GM12878 (cell line): ENCODE results near the gene TTLL11. TPM values are rescaled to one million over a fixed set of nuclear protein-coding genes. Genes with fewer than 3 reads are reported as not detected.
A peak's percentile ranks its signal among the peaks of the same experiment; 100 is the strongest.

Experiments used
- ATAC-seq: fragments of 200-7000 bp; cut with Tn5 transposase; 3 replicates; pipeline ENCODE4 v1.9.1; 2020; ENCODE audit warnings: mild to moderate bottlenecking, moderate library complexity
- BruUV-seq: library from RNA; stranded (reverse); fragments of 400-500 nt; replicated peaks from 2 replicates; lab custom pipeline; 2021; lab: Mats Ljungman, UMichigan
- CTCF ChIA-PET: fragments of 300-600 bp; sonication (Branson Sonifier 250); formaldehyde crosslinking; extraction: SDS; loops from one replicate; lab custom pipeline; 2021; ENCODE audit warnings: inconsistent platforms; lab: Yijun Ruan, JAX
- POLR2A ChIA-PET: fragments of 350-600 bp; formaldehyde crosslinking; extraction: SDS; loops from one replicate; lab custom pipeline; 2021; ENCODE audit warnings: inconsistent platforms; lab: Charles Lee
- RAD21 ChIA-PET: fragments of 300-600 bp; sonication (Branson Sonifier 250); formaldehyde crosslinking; loops from one replicate; lab custom pipeline; 2023; ENCODE audit warnings: antibody characterized with exemption; ENCODE audit not compliant: unreplicated experiment; lab: Charles Lee
- SMC1A ChIA-PET: fragments of 300-600 bp; sonication (Branson Sonifier 250); formaldehyde crosslinking; loops from one replicate; lab custom pipeline; 2023; ENCODE audit not compliant: unreplicated experiment, uncharacterized antibody; lab: Charles Lee
- DNase-seq: peaks from one replicate; pipeline ENCODE4 v3.0.0-alpha.2; 2011; ENCODE audit warnings: low read depth, low spot score
- FAIRE-seq: peaks from 3 replicates; lab custom pipeline; 2011; peaks lifted over from hg19 to GRCh38; lab: Jason Lieb, UNC
- H2AFZ ChIP-seq: 2 replicates; pipeline ENCODE4 v1.6.0; 2011; ENCODE audit warnings: low read depth, low read length, control low read depth; ENCODE audit not compliant: control insufficient read depth
- H3K27ac ChIP-seq: 2 replicates; pipeline ENCODE4 v1.5.1; 2011; ENCODE audit warnings: control low read depth; ENCODE audit not compliant: control insufficient read depth, insufficient read depth
- H3K27me3 ChIP-seq, 2 experiments: replicated peaks in 1 of 2; 2 replicates each; pipeline versions ENCODE4 v1.6.0 to v1.6.1; 2011; ENCODE audit warnings: low read length in 1 of 2; ENCODE audit not compliant: control insufficient read depth in 2 of 2, insufficient read depth in 2 of 2
- H3K36me3 ChIP-seq, 2 experiments: 2 replicates each; pipeline ENCODE4 v1.5.1; 2011; ENCODE audit warnings: low read length in 1 of 2; ENCODE audit not compliant: control insufficient read depth in 2 of 2, insufficient read depth in 2 of 2
- H3K4me1 ChIP-seq: 2 replicates; pipeline ENCODE4 v1.6.1; 2011; ENCODE audit warnings: mild to moderate bottlenecking, low read length, moderate library complexity, mixed read lengths; ENCODE audit not compliant: control insufficient read depth, insufficient read depth
- H3K4me2 ChIP-seq: 2 replicates; pipeline ENCODE4 v1.6.0; 2011; ENCODE audit warnings: control low read depth; ENCODE audit not compliant: control insufficient read depth, insufficient read depth
- H3K4me3 ChIP-seq: fragments of 200-600 bp; sonication (generic); 2 replicates; pipeline ENCODE4 v1.5.1; 2016
- H3K79me2 ChIP-seq: 2 replicates; pipeline ENCODE4 v1.6.0; 2011; ENCODE audit warnings: low read length; ENCODE audit not compliant: control insufficient read depth, insufficient read depth
- H3K9ac ChIP-seq: 2 replicates; pipeline ENCODE4 v1.8.0; 2011; ENCODE audit warnings: low read length, control low read depth, mixed read lengths; ENCODE audit not compliant: control insufficient read depth, insufficient read depth
- H3K9me3 ChIP-seq: replicated peaks from 3 replicates; pipeline ENCODE4 v1.5.1; 2011; ENCODE audit warnings: mild to moderate bottlenecking, low read length; ENCODE audit not compliant: control insufficient read depth, insufficient read depth
- H4K20me1 ChIP-seq: 2 replicates; pipeline ENCODE4 v1.6.0; 2011; ENCODE audit not compliant: control insufficient read depth, insufficient read depth
- MTA2 ChIP-seq: fragments of 450-650 bp; IDR thresholded peaks from 2 replicates; pipeline ENCODE4 v1.6.1; 2016; ENCODE audit warnings: low read depth, mild to moderate bottlenecking, moderate library complexity
- TBL1XR1 ChIP-seq: IDR thresholded peaks from 2 replicates; pipeline ENCODE4 v1.6.1; 2012; ENCODE audit warnings: low read depth, low read length, improper control_type of control experiment
- WGBS: methylation state at CpG from one replicate; pipeline ENCODE4 v1.1.6; 2016; ENCODE audit warnings: low lambda C conversion rate; ENCODE audit not compliant: insufficient replicate concordance, insufficient coverage; ENCODE audit errors: missing lambda C conversion rate; 5-methylcytosine and 5-hydroxymethylcytosine counted together
- in situ Hi-C: fragments of 300-500 bp; cut with MboI; formaldehyde crosslinking; loops from 9 replicates; pipeline ENCODE4 v1.14.3; 2018; ENCODE audit warnings: mixed read lengths
- intact Hi-C: fragments of 100-400 bp; cut with micrococcal nuclease; formaldehyde crosslinking; loops from one replicate; pipeline ENCODE4 v1.14.2; 2022; ENCODE audit not compliant: unreplicated experiment
- polyA plus RNA-seq, 11 experiments: library from polyadenylated mRNA; depleted of rRNA in 4 of 11; unstranded in 6 of 11; stranded (reverse) in 5 of 11; fragments of >200 nt; fragmentation: Nextera tagmentation in 4 of 11; fragmentation: Illumina TruSeq in 1 of 11; extraction: Ambion mirVana in 4 of 11; extraction: Trizol in 1 of 11; gene quantifications; 1 replicate in 1 of 11; 2 replicates in 10 of 11; pipeline versions ENCODE4 v1.2.1 to v1.2.3, GENCODE V29; 2011 to 2016; ENCODE audit warnings: inconsistent platforms in 2 of 11, missing spikeins in 2 of 11, low read depth in 1 of 11
- total RNA-seq, 4 experiments: library from RNA; depleted of rRNA in 3 of 4; stranded (reverse); fragments of >200 nt in 3 of 4; fragmentation: Illumina TruSeq in 1 of 4; extraction: Trizol in 1 of 4; gene quantifications; 2 replicates each; pipeline versions ENCODE4 v1.2.1 to v1.2.3, GENCODE V29; 2013 to 2021
- TF ChIP-seq, protein P1 (sequence below): IDR thresholded peaks from 2 replicates; pipeline ENCODE4 v1.6.1; 2011; ENCODE audit warnings: low read depth, mild to moderate bottlenecking, low read length, moderate library complexity, borderline replicate concordance; ENCODE audit errors: extremely low read depth
- TF ChIP-seq, protein P2 (sequence below), 3 experiments: IDR thresholded peaks in 2 of 3; conservative IDR thresholded peaks in 1 of 3; 2 replicates each; pipeline ENCODE4 v1.5.1; 2011; ENCODE audit warnings: low read depth in 3 of 3, low read length in 3 of 3, mild to moderate bottlenecking in 3 of 3, control low read depth in 2 of 3, moderate library complexity in 2 of 3, inconsistent platforms in 1 of 3, mixed read lengths in 1 of 3; ENCODE audit not compliant: control insufficient read depth in 2 of 3, insufficient read depth in 1 of 3; ENCODE audit errors: extremely low read depth in 1 of 3
- TF ChIP-seq, protein P3 (sequence below): fragments of 150-350 bp; IDR thresholded peaks from 2 replicates; pipeline ENCODE4 v1.6.1; 2016; ENCODE audit warnings: low read depth, low read length
- TF ChIP-seq, protein P4 (sequence below): IDR thresholded peaks from 2 replicates; pipeline ENCODE4 v1.6.1; 2011; ENCODE audit warnings: mild to moderate bottlenecking, low read depth, low read length, moderate library complexity; ENCODE audit not compliant: insufficient replicate concordance

Gene TTLL11
- total and polyA plus RNA-seq, 10 of the 15 experiments (the other 5 are each of a cell fraction or from before 2014, with no cell fraction given): 1.2 to 3.7 (median 2.9) TPM

GRCh38 chr9:121824651-121825030 lies 268.5 kb downstream of the TTLL11 start:
- H3K4me3 ChIP-seq: no peak overlapping the region
- DNase-seq (no peak), ATAC-seq (peak; percentile 38; the same call in 1 of the 3 replicates), FAIRE-seq (no peak)
- ChIA-PET CTCF (no interaction called here), RAD21 (no interaction called here), POLR2A (no interaction called here), SMC1A (no interaction called here)
- no peaks in the 10 kb centered on the region for H3K4me1 ChIP-seq
- intact Hi-C loops: no loop called here
- H2AFZ ChIP-seq: no peak overlapping the region
- no peaks in the 10 kb centered on the region; a peak in 1 of 4 replicates for H3K27me3 ChIP-seq
- no TSS peak for BruUV-seq
- in situ Hi-C loops: no loop called here
- TF ChIP-seq, protein P1, sequence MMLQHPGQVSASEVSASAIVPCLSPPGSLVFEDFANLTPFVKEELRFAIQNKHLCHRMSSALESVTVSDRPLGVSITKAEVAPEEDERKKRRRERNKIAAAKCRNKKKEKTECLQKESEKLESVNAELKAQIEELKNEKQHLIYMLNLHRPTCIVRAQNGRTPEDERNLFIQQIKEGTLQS: no peak
- TF ChIP-seq, protein P2, sequence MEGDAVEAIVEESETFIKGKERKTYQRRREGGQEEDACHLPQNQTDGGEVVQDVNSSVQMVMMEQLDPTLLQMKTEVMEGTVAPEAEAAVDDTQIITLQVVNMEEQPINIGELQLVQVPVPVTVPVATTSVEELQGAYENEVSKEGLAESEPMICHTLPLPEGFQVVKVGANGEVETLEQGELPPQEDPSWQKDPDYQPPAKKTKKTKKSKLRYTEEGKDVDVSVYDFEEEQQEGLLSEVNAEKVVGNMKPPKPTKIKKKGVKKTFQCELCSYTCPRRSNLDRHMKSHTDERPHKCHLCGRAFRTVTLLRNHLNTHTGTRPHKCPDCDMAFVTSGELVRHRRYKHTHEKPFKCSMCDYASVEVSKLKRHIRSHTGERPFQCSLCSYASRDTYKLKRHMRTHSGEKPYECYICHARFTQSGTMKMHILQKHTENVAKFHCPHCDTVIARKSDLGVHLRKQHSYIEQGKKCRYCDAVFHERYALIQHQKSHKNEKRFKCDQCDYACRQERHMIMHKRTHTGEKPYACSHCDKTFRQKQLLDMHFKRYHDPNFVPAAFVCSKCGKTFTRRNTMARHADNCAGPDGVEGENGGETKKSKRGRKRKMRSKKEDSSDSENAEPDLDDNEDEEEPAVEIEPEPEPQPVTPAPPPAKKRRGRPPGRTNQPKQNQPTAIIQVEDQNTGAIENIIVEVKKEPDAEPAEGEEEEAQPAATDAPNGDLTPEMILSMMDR (IDR thresholded peaks at IDR 0.05 in 2 of 3, conservative IDR thresholded peaks at IDR 0.05 in 1 of 3; ENCODE audit: control insufficient read depth in 2 of 3, extremely low read depth in 1 of 3, insufficient read depth in 1 of 3, low read depth in 3 of 3, low read length in 3 of 3): peak in 1 of 3 experiments; percentile 11; a peak in 1 of 6 replicates
- no peaks in the 10 kb centered on the region for H3K9me3 ChIP-seq
- H4K20me1 ChIP-seq: no peaks in the 10 kb centered on the region
- WGBS: 27% methylated on average over 4 of the region's 4 CpGs
- H3K9ac ChIP-seq: no peak overlapping the region
- no peaks in the 10 kb centered on the region for H3K79me2 ChIP-seq
- H3K27ac ChIP-seq: no peak overlapping the region
- no peak overlapping the region for H3K4me2 ChIP-seq
- H3K36me3 ChIP-seq: no peaks in the 10 kb centered on the region

GRCh38 chr9:121823451-121824169 lies 269.5 kb downstream of the TTLL11 start:
- Histone ChIP-seq H3K27ac (no peak overlapping the region), H3K79me2 (no peaks in the 10 kb centered on the region), H3K36me3 (no peaks in the 10 kb centered on the region), H2AFZ (no peak overlapping the region), H3K4me2 (no peak overlapping the region), H3K9me3 (no peaks in the 10 kb centered on the region), H3K9ac (no peak overlapping the region), H4K20me1 (no peaks in the 10 kb centered on the region), H3K27me3 (no peaks in the 10 kb centered on the region; a peak in 1 of 4 replicates), H3K4me3 (no peak overlapping the region), H3K4me1 (no peaks in the 10 kb centered on the region)
- FAIRE-seq: no peak
- ATAC-seq: no peak
- in situ Hi-C loops: no loop called here
- DNase-seq: no peak
- no TSS peak for BruUV-seq
- intact Hi-C loops: no loop called here
- RAD21 ChIA-PET: no interaction called here
- SMC1A ChIA-PET: no interaction called here
- WGBS: 75% methylated on average over 13 of the region's 13 CpGs
- CTCF ChIA-PET: no interaction called here
- POLR2A ChIA-PET: no interaction called here
- TF ChIP-seq TBL1XR1 (no peak), MTA2 (no peak)
- TF ChIP-seq, protein P3, sequence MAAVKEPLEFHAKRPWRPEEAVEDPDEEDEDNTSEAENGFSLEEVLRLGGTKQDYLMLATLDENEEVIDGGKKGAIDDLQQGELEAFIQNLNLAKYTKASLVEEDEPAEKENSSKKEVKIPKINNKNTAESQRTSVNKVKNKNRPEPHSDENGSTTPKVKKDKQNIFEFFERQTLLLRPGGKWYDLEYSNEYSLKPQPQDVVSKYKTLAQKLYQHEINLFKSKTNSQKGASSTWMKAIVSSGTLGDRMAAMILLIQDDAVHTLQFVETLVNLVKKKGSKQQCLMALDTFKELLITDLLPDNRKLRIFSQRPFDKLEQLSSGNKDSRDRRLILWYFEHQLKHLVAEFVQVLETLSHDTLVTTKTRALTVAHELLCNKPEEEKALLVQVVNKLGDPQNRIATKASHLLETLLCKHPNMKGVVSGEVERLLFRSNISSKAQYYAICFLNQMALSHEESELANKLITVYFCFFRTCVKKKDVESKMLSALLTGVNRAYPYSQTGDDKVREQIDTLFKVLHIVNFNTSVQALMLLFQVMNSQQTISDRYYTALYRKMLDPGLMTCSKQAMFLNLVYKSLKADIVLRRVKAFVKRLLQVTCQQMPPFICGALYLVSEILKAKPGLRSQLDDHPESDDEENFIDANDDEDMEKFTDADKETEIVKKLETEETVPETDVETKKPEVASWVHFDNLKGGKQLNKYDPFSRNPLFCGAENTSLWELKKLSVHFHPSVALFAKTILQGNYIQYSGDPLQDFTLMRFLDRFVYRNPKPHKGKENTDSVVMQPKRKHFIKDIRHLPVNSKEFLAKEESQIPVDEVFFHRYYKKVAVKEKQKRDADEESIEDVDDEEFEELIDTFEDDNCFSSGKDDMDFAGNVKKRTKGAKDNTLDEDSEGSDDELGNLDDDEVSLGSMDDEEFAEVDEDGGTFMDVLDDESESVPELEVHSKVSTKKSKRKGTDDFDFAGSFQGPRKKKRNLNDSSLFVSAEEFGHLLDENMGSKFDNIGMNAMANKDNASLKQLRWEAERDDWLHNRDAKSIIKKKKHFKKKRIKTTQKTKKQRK: no peak
- TF ChIP-seq, protein P4, sequence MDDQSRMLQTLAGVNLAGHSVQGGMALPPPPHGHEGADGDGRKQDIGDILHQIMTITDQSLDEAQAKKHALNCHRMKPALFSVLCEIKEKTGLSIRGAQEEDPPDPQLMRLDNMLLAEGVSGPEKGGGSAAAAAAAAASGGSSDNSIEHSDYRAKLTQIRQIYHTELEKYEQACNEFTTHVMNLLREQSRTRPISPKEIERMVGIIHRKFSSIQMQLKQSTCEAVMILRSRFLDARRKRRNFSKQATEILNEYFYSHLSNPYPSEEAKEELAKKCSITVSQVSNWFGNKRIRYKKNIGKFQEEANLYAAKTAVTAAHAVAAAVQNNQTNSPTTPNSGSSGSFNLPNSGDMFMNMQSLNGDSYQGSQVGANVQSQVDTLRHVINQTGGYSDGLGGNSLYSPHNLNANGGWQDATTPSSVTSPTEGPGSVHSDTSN: no peak
